ENCODE data around the gene TMC8. TPM values are rescaled to one million over a fixed set of nuclear protein-coding genes. Genes with fewer than 3 reads are reported as not detected.

The TMC8 gene
- total RNA-seq, 1 experiment from 2014 or later = 4.6 TPM

DNA sequence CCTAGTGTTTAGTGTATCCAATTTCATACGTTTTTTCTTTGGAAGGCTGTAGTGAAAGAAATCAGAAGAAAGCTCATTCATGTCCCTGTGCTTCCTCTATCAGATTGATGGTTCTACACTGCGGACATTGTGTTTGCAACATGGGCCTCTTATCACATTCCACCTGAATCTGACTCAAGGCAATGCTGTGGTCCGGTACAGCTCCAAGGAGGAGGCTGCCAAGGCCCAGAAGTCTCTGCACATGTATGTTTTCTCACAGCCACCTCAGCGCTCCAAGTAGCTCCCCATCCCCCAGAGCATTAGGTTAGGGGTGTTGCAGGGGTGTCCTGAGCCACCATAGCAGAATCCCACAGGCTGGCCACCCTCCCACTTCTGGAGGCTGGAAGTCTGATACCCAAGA, 27.3 kb upstream of the TMC8 start:
- H3K9ac ChIP-seq (ENCODE audit: low read length) = no peak overlapping the region

DNA sequence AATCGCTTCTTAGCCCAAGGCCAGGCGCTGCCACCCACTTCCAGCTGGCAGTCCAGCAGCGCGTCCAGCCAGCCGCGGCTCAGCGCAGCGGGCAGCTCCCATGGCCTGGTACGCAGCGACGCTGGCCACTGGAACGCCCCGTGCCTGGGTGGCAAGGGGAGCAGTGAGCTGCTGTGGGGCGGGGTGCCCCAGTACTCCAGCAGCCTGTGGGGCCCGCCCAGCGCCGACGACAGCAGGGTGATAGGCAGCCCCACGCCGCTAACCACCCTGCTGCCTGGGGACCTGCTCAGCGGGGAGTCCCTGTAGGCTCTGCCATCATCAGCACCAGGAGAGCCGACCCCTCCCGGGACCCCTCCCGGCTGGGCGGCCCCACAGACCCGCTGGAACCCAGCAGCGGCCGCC, 26.0 kb upstream of the TMC8 start:
- no peaks in the 10 kb centered on the region for H4K20me1 ChIP-seq (ENCODE audit: low read length)
- no peak for ATAC-seq
- no peaks in the 10 kb centered on the region for H3K79me2 ChIP-seq (ENCODE audit: low read length)
- ChIA-PET POLR2A (ENCODE audit: unreplicated experiment) (no interaction called here), CTCF (no interaction called here)
- BruUV-seq (replicated peaks) = no TSS peak
- no peaks in the 10 kb centered on the region for H3K9me3 ChIP-seq (ENCODE audit: low read length)
- H3K9me2 ChIP-seq (replicated peaks; ENCODE audit: low read length) = no peaks in the 10 kb centered on the region
- no peak overlapping the region for H3K27ac ChIP-seq (ENCODE audit: low read length)
- peaks cover 8% of the 10 kb centered on the region; the same call in 1 of the 2 replicates for H3K36me3 ChIP-seq (ENCODE audit: low read depth, low read length)
- H3K4me1 ChIP-seq (ENCODE audit: insufficient read depth, low read length) = peaks cover 13% of the 10 kb centered on the region
- no peaks in the 10 kb centered on the region for H3F3A ChIP-seq (ENCODE audit: low read length, unreplicated experiment)
- intact Hi-C loops (cut with micrococcal nuclease) = no loop called here
- H3K4me3 ChIP-seq (ENCODE audit: low read length) = no peak overlapping the region
- no peak for TF ChIP-seq EZH2phosphoT487 (IDR thresholded peaks at IDR 0.05; ENCODE audit: borderline replicate concordance, low read length)
- no peak for TF ChIP-seq CTCF (conservative IDR thresholded peaks at IDR 0.05; ENCODE audit: low read depth, low read length)
- no peak for TF ChIP-seq EZH2 (IDR thresholded peaks at IDR 0.05; ENCODE audit: low read length, unreplicated experiment)
- no peak overlapping the region for H3K9ac ChIP-seq (ENCODE audit: low read length)
- H2AFZ ChIP-seq (ENCODE audit: low read length) = no peak overlapping the region
- H3K27me3 ChIP-seq (ENCODE audit: low read length) = no peaks in the 10 kb centered on the region
- no peak for DNase-seq
- H3K4me2 ChIP-seq (ENCODE audit: low read length) = no peak overlapping the region

More for the DNA sequence above, 27.3 kb upstream of the TMC8 start:
- Histone ChIP-seq H3K4me1 (ENCODE audit: insufficient read depth, low read length) (peaks cover 13% of the 10 kb centered on the region), H3K27me3 (ENCODE audit: low read length) (no peaks in the 10 kb centered on the region), H3K4me3 (ENCODE audit: low read length) (no peak overlapping the region), H3K27ac (ENCODE audit: low read length) (no peak overlapping the region), H3K4me2 (ENCODE audit: low read length) (no peak overlapping the region), H4K20me1 (ENCODE audit: low read length) (no peaks in the 10 kb centered on the region), H2AFZ (ENCODE audit: low read length) (no peak overlapping the region), H3K9me2 (replicated peaks; ENCODE audit: low read length) (no peaks in the 10 kb centered on the region), H3F3A (ENCODE audit: low read length, unreplicated experiment) (no peaks in the 10 kb centered on the region), H3K79me2 (ENCODE audit: low read length) (no peaks in the 10 kb centered on the region), H3K9me3 (ENCODE audit: low read length) (no peaks in the 10 kb centered on the region), H3K36me3 (ENCODE audit: low read depth, low read length) (peaks cover 8% of the 10 kb centered on the region; the same call in 1 of the 2 replicates)
- no TSS peak for BruUV-seq (replicated peaks)
- POLR2A ChIA-PET (ENCODE audit: unreplicated experiment) = no interaction called here
- TF ChIP-seq CTCF (conservative IDR thresholded peaks at IDR 0.05; ENCODE audit: low read depth, low read length) (no peak), EZH2 (IDR thresholded peaks at IDR 0.05; ENCODE audit: low read length, unreplicated experiment) (no peak), EZH2phosphoT487 (IDR thresholded peaks at IDR 0.05; ENCODE audit: borderline replicate concordance, low read length) (no peak)
- DNase-seq = no peak
- CTCF ChIA-PET = interaction anchor here (0.5 kb wide), 1 partner anchor 62 kb away, joined by 4 read pairs; no protein-coding TSS in a partner anchor
- intact Hi-C loops (cut with micrococcal nuclease) = no loop called here
- no peak for ATAC-seq

DNA sequence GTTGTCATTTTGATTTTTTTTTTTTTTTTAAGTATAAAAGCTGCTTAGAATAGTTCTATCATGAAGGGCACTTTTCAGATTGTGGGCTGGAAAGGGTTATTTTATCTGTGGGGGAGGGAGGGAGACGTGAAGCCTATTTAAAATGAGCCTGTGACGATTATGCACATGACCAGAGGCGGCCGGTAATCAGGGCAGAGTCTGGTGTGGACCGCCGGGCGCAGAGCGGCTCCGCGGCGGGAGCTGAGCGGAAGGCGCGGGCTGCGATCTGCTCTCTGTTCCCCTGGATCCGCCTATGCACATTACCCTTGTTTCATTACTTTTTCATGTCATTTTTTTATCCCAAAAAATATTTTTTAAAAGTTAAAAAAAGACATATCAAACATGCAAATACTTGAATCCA, 25.5 kb upstream of the TMC8 start:
- H4K20me1 ChIP-seq (ENCODE audit: low read length) = no peaks in the 10 kb centered on the region
- H3K9me3 ChIP-seq (ENCODE audit: low read length) = no peaks in the 10 kb centered on the region
- no peaks in the 10 kb centered on the region for H3K79me2 ChIP-seq (ENCODE audit: low read length)
- H3K9ac ChIP-seq (ENCODE audit: low read length) = no peak overlapping the region
- no peak overlapping the region for H2AFZ ChIP-seq (ENCODE audit: low read length)
- no peak overlapping the region for H3K4me3 ChIP-seq (ENCODE audit: low read length)
- H3K36me3 ChIP-seq (ENCODE audit: low read depth, low read length) = peaks cover 7% of the 10 kb centered on the region; the same call in 1 of the 2 replicates
- DNase-seq (no peak), ATAC-seq (no peak)
- ChIA-PET POLR2A (ENCODE audit: unreplicated experiment) (interaction anchor here (0.6 kb wide), 2 partner anchors 82 to 1930 kb away, joined by 5 to 15 read pairs; partner anchors contain the start of genes AFMID and TK1), CTCF (no interaction called here)
- no peak overlapping the region for H3K4me2 ChIP-seq (ENCODE audit: low read length)
- no peaks in the 10 kb centered on the region for H3K9me2 ChIP-seq (replicated peaks; ENCODE audit: low read length)
- intact Hi-C loops (cut with micrococcal nuclease) = no loop called here
- peaks cover 13% of the 10 kb centered on the region for H3K4me1 ChIP-seq (ENCODE audit: insufficient read depth, low read length)
- no peaks in the 10 kb centered on the region for H3F3A ChIP-seq (ENCODE audit: low read length, unreplicated experiment)
- TF ChIP-seq EZH2phosphoT487 (IDR thresholded peaks at IDR 0.05; ENCODE audit: borderline replicate concordance, low read length) (no peak), EZH2 (IDR thresholded peaks at IDR 0.05; ENCODE audit: low read length, unreplicated experiment) (no peak), CTCF (conservative IDR thresholded peaks at IDR 0.05; ENCODE audit: low read depth, low read length) (no peak)
- H3K27me3 ChIP-seq (ENCODE audit: low read length) = no peaks in the 10 kb centered on the region
- BruUV-seq (replicated peaks) = no TSS peak
- H3K27ac ChIP-seq (ENCODE audit: low read length) = no peak overlapping the region

Data from PC-3 (cell line).